ENCODE measurements around the gene AGTR1.

GRCh38 chr3:148757238-148758215 lies 59.8 kb downstream of the AGTR1 start:
- TF ChIP-seq, protein P1, sequence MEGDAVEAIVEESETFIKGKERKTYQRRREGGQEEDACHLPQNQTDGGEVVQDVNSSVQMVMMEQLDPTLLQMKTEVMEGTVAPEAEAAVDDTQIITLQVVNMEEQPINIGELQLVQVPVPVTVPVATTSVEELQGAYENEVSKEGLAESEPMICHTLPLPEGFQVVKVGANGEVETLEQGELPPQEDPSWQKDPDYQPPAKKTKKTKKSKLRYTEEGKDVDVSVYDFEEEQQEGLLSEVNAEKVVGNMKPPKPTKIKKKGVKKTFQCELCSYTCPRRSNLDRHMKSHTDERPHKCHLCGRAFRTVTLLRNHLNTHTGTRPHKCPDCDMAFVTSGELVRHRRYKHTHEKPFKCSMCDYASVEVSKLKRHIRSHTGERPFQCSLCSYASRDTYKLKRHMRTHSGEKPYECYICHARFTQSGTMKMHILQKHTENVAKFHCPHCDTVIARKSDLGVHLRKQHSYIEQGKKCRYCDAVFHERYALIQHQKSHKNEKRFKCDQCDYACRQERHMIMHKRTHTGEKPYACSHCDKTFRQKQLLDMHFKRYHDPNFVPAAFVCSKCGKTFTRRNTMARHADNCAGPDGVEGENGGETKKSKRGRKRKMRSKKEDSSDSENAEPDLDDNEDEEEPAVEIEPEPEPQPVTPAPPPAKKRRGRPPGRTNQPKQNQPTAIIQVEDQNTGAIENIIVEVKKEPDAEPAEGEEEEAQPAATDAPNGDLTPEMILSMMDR (IDR thresholded peaks at IDR 0.05) = no peak
- TF ChIP-seq POLR2A (IDR thresholded peaks at IDR 0.05) (no peak), POLR2AphosphoS5 (IDR thresholded peaks at IDR 0.05) (no peak)

Data from prostate gland (tissue), 2 donors.